HG03558 (cell line): ENCODE data around the gene BST2.

Experiments used
- ATAC-seq: cut with Tn5 transposase; IDR thresholded peaks from one replicate; pipeline ENCODE4 v1.9.1; 2021; ENCODE audit warnings: moderate number of reproducible peaks; ENCODE audit not compliant: unreplicated experiment; ENCODE audit errors: extremely low read depth

Gene BST2

GRCh38 chr19:17405250-17406045, at the start of gene BST2:
Gene BST2 (minus strand): TSS chr19:17405630. CDS start chr19:17405575, 55 bp downstream.
- ATAC-seq = no peak

DNA sequence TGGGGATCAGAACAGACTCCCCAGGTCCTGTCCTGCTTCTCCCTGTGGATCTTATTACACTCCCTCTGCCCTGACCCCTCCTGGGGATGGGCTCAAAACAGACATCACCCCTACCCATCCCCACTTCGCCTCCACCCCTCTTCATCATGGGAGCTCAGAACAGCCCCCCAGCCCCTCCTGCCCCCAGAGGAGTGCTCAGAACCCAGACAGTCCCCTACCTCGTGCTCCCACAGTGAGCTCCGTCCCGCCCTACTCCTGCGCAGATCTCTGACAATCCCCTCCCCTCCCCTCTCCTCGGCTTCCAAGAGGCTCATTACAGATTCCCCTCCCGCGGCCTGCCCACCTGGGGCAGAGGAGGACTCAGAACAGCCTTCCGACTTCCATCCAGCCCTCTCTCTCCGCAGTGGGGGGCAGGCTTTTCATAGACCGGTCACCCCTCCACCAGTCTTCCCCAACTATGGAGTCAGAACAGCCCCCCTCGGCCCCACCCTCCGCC, 49.2 kb upstream of the BST2 start:
- ATAC-seq = no peak

DNA sequence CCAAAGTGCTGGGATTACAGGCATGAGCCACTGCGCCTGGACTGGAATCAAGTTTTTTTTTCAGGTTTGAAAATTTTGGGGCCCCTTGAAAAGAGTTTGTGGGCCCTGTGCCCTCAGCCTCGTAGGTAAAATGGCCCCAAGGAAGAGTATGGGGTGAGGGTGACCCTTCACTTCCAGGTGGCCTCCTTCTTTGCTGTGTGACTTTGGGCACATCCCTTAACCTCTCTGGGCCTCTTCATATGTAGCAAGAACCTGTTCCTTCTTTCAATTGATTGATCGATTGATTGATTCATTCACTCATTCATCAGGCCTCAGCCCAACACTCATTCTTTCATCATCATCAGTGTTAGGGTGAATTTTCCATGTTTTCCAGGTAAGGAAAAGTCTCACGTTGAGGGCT, 46.4 kb upstream of the BST2 start:
- no peak for ATAC-seq

- no peak for ATAC-seq
Observed at GRCh38 chr19:17450264-17451075, 45.0 kb upstream of the BST2 start.

GRCh38 chr19:17448131-17448967, 42.9 kb upstream of the BST2 start, which contains the start of gene TMEM221:
Gene TMEM221 (minus strand): TSS chr19:17448668. CDS start chr19:17448462, 206 bp downstream.
- no peak for ATAC-seq

- ATAC-seq = no peak
Observed at GRCh38 chr19:17447704-17448130, 42.3 kb upstream of the BST2 start.

- no peak for ATAC-seq
Observed at GRCh38 chr19:17445526-17446165, 40.2 kb upstream of the BST2 start.

DNA sequence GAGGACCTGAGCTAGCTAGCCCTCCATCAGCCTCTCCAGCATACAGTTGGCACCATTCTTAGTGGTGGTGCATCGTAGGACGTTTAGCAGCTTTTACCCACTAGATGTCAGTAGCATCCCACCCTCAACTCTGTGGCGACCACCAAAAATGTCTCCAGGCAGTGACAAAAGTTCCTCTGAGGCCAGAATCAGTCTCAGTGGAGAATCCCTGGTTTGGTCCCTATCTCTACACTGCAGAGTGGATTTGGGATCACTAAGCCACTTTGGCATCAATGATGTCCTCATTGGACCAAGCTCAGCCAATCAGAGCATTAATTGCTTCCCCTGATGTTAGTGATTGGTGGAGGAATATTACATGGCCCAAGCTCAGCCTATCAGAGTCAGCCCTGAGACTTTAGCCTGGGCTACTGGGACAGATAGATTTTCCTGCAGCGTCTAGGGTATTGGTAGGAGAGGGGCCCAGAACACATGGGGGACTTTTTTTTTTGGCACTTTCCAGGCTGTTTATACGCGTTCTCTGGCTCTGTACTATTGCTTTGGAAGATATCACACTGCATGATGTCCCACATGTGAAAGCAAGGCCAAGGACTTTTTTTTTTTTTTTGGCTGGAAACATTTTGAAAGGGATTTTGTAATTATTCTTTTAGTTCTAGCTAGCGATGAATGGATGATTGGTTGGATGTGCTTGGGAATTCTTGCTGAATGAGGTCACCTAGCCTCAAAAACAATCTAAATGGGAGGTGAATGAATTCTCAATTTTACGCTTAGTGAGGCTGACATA, 36.0 kb upstream of the BST2 start:
- ATAC-seq = no peak

DNA sequence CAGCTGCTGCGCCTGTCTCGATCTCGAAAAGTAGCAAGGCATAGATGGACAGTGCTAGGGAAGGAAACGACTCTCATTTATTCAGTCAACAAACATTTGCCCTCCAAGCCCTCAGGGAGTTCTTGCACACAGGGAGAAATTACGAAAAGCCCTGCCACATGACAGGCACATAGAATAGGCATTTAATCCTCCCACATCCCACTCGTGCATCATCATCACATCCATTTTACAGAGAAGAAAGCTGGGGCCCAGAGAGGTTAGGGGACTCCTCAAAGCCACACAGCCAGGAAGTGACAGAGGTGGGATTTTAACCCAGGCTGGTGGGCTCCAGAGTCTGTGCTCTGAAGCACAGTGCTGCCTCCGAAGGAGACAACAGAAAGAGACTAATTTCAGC, 31.4 kb upstream of the BST2 start:
- ATAC-seq = no peak

GRCh38 chr19:17436094-17436873, 30.9 kb upstream of the BST2 start:
- ATAC-seq = no peak

- ATAC-seq = no peak
Observed at GRCh38 chr19:17435218-17435617, 29.8 kb upstream of the BST2 start.

- no peak for ATAC-seq
Observed at GRCh38 chr19:17431417-17431816, 26.0 kb upstream of the BST2 start.

DNA sequence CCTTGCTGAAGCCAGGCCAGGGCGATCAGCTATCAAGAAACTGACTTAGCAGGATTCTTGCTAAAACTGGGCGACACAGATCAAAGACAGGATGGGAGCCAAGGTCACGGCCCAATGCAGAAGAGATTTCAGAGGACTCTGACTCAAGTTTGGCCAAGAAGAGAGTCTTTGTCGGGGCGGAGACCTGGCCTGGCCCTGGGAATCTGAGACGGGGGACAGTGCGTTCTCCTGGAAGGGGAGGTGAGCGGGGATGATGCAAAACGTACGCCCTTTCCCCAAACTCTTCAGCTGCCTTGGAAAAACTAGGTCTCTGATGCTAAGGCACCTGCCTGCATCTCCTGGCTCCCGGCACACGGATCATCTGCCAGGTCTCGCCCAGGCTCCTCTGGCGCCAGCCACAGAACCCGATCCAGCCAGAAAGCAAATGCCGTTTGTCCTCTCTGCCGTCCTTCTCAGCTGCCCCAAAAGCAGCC, 24.2 kb upstream of the BST2 start:
- no peak for ATAC-seq

DNA sequence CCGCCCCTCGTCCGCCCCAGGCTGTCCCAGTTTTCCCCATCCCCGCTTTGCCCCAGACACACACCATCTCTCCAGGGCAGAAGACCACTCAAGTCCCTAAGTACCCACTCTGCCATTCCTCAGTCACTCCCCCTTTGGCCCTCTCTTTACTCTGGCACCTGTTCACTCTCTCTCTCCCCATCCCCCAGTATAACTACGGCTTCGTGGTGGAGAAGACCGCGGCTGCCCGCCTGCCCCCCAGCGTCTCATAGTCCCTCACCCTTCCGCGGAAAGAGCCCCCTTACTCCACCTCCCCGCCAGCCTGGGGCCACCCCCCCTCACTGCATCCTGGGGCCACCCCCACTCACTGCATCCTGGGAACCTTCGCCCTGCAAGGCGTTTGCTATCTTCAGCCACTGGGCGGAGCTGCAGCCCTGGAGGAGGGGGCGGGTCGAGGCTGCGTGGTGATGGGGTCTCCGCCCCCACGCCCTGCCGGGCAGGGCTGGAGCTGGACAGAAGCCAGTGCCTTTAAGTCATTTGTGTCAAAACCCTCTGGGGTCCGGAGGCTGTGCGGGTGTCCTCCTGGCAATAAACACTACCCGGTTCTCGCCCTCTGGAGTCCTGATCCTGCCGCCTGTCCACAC, 19.4 kb upstream of the BST2 start:
- ATAC-seq = no peak

DNA sequence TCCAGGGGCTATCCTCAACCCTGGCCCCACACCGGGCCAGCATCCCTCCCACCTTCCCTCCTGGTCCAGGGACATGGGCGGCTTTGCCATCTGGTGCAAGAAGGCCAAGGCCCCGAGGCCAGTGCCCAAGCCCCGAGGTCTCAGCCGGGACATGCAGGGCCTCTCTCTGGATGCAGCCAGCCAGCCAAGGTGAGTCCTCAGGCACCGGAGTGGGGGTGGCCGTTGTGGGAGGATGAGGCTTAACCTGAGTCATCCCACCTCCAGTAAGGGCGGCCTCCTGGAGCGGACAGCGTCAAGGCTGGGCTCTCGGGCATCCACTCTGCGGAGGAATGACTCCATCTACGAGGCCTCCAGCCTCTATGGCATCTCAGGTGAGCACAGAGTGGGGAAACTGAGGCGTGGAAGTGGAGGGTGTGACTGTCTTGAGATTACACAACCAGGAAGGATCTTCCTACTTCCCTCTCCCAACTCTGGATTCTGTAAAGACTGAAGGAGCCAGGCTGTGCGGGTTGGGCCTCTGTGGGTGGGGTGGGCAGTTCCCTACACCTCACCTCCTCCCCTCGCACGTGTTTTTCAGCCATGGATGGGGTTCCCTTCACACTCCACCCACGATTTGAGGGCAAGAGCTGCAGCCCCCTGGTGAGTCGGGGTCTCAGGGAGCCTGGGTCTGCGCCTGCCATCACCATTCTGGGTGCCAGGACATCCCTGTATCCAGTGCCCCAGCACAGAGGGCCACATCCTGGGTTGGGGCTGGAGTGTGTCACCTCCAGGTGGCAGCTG, 18.2 kb upstream of the BST2 start:
- ATAC-seq = no peak

DNA sequence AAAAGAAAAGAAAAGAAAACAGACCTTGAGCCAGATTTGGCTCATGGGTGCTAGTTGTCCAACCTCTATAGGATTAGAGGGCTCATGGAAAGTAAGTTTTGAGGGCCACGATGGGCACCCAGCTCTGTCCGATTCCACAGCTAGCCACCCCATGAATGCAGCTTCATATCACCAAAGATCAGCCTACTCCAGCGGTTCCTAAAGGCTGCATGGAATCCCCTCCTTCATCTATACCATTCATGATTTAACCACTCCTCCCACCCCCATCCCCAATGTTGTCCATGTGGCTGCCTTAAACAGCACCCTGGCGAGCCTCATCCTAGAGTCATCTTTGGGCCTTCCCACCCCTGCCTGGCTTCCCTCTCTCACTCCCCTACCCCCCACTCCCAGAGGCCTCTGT, 16.5 kb upstream of the BST2 start:
- ATAC-seq = no peak

DNA sequence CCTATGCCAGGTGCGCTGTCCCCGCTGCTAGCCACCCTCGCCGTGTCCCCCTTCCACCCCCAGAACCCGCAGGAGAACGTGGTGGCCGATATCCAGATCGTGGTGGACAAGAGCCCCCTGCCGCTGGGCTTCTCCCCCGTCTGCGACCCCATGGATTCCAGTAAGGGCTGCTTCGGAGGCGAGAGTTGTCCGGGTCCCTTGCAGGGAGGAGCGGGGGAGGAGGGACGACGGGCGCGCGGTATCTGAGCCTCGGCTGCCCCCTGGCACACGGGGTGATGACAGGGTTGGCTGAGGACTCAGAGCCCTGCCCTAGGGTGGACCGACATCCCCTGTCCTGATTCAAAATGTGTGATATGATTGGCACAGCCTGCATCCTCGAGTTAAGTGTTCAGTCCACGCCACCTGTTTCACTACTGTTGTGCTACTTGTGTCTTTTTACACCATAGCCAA, 15.1 kb upstream of the BST2 start:
- no peak for ATAC-seq
